DND-41 (cell line): ENCODE results near the gene SEMA6B.

Experiments used
- EZH2 ChIP-seq: IDR thresholded peaks from 3 replicates; pipeline ENCODE4 v1.6.1; 2012; ENCODE audit warnings: borderline replicate concordance, low read depth, mild to moderate bottlenecking, moderate library complexity, low read length, inconsistent platforms; ENCODE audit not compliant: severe bottlenecking
- TF ChIP-seq, protein P1 (sequence below): IDR thresholded peaks from 2 replicates; pipeline ENCODE4 v1.5.1; 2012; ENCODE audit warnings: borderline replicate concordance, low read length, moderate library complexity, mild to moderate bottlenecking; ENCODE audit not compliant: poor library complexity, severe bottlenecking; ENCODE audit errors: extremely low read depth

- TF ChIP-seq, protein P1, sequence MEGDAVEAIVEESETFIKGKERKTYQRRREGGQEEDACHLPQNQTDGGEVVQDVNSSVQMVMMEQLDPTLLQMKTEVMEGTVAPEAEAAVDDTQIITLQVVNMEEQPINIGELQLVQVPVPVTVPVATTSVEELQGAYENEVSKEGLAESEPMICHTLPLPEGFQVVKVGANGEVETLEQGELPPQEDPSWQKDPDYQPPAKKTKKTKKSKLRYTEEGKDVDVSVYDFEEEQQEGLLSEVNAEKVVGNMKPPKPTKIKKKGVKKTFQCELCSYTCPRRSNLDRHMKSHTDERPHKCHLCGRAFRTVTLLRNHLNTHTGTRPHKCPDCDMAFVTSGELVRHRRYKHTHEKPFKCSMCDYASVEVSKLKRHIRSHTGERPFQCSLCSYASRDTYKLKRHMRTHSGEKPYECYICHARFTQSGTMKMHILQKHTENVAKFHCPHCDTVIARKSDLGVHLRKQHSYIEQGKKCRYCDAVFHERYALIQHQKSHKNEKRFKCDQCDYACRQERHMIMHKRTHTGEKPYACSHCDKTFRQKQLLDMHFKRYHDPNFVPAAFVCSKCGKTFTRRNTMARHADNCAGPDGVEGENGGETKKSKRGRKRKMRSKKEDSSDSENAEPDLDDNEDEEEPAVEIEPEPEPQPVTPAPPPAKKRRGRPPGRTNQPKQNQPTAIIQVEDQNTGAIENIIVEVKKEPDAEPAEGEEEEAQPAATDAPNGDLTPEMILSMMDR: no peak
- no peak for TF ChIP-seq EZH2
Measured at GRCh38 chr19:4539693-4540581, 19.5 kb downstream of the SEMA6B start, which contains the start of gene LRG1.
